Measurements from ENCODE around the gene ADGRD2.

Gene ADGRD2

DNA sequence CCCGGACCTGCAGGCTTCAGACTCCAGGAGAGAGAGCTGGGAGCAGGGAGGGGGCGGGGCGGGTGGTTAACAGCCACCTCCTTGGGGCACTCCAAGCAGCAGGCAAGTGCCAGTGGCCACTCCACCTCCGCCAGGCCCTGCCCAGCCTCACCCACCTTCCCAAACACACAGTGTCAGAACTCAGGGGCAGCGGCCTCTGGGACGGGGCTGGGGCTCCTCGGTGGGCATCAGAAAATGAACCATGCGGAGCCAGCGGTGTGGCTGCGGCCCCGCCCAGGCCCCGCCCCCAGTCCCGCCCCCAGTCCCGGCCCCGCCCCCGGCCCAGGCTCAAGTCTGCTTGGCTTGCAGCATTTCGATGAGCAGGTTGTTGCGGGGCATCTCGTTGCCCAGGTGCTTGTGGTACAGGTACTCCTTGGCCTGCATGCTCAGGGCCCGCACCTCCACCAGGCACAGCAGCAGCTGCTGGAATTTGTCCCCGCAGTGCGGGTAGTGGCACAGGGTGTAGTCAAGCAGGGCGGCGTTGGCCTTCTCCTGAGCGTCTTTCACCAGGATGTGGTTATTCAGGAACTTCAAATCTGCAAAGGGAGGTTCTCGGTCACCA, 32.3 kb downstream of the ADGRD2 start:
- DNase-seq = no peak

DNA sequence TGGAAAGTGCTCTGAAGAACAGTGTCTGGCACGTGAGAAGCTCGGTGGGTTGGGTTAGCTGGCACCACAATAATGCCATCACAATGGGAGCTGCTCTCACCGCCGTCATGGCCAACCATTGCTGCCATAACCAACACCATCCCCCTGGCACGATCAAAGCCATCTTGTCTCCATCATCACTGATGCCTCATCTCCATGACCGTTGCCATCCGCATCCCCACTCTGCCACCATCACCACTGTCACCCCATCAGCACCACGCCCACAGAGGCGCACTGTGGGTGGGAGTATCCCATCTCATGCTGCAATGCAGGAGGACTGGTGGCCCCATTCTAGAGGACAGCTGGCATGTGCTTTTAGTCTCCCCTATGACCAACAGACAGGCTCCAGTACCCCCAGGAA, 33.2 kb downstream of the ADGRD2 start:
- DNase-seq = no peak

DNA sequence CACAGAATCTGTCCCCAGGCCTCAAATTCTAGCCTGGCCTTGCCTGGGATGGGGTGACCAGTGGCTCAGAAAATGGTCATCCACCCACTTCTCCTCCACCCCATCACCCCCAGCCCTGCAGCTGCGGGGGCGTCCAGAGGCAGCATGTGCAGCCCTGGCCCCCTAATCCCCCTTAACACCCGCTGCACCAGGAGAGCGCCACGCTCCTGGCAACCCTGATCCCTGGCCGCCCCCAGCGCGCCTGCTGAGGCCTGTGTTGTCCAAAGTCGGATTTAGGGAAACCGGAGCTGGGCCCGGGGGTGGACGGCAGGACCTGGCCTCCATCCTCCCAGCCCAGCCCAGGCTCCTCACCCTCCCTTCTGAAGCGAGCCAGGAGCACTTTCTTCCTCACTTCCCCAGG, 35.0 kb downstream of the ADGRD2 start:
- no peak for DNase-seq

DNA sequence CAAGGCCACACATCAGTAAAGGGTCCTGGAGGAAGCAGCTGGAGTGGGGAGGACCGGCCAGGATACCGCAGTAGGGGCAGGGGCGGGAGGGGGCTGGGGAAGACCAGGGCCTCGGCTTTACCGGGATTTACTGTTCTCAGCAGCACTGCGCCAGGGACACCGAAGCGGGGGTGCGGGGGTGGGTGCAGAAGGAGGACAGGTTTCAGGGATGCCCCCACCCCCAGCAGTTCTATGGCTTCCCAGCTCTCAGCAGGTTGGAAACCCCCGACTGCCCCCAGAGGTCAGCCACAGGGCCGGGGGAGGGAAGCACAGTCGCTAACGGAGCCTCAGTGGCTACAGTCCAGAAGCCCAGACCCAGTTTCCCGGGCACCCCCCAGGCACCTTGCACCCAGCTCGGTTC, 35.7 kb downstream of the ADGRD2 start:
- no peak for DNase-seq

DNA sequence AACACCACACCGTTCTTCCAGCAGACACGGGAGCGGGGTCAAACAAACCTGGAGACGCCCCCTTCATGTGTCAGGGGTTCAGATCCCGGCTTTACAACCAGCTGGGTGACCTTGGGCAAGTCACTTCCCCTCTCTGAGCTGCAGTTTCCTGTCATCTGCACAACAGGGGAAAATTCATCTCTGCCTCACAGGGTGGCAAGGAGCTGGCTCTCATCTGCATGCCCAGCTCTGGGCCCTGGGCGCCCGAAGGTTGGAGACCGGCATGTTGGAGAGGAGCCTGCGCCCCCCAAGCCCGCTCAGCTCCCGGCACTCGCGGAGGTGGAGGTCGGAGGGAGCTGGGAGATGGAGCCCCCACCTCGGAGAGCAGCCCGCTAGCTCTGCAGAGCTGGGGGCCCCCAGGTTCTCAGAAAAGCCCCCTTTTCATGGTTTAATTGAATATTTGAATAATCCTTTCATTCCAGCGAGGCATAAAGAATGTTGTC, 36.6 kb downstream of the ADGRD2 start:
- no peak for DNase-seq

DNA sequence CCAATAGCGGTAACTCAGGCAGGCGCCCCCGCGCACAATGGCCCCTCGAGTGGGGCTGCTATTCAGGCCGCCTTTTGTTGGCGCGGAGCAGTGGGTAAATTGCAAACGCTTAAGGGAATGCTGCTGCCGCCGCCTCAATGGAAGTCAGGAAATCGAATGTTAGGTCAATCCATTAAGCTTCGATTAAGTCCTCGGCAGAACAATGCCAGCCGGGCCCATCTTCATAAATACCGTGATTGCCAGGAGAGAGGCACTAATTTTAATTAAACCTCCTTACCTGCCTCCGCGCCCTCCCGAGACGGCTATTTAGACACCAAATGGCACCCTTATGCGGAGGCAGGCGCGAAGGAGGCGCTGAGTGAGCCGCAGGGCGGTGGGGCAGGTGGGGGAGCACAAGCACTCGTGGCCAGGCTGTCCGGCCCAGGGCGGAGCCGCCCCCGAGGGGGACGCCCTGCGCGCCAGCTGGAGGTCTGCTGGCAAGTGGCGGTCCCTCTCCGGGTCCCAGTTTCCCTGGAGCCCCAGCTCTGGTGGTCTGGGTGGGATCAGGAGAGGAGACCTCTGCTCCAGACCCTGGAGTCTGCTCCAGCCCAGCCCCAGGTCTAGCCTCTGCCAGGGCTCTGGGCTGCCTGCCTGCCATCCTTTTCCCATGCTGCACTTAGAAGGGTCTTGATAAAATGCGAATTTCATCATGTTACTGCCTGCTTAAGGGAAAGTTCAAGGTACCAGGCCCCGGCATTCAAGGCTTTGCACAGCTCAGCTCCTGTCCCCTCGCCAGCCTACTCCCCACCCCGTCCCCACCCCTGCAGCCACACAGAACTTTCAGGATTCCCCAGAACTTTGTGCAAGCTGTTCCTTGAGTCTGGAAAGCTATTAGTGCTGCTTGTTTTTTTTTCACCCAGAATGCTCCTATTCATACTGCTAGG, 37.3 kb downstream of the ADGRD2 start:
- DNase-seq = no peak

DNA sequence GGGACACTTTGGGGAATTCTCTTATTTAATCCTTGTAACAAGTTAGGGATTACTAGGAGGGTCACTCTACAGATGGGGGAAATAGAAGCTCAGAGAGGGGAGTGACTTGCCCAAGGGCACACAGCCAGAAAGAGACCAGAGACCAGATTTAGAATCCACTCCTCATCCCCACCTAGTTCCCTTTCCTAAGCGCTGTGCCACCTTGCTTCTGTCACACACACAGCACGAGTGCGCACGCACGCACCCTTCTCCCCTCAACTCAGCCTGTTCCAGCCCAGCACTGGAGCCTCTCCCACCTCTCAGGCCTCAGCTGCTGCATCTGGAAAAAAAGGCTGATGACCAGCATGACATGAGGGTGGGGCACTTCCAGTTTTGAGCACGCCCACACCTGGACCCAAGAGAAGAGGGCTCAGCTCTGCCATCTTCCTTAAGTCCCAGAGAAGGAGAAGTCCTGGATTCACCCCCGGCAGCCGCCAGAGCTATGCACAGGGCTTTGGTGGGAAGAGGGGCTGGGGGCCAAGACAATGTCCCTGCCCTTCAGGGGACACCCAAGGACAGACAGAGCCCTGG, 38.5 kb downstream of the ADGRD2 start:
- DNase-seq = no peak

DNA sequence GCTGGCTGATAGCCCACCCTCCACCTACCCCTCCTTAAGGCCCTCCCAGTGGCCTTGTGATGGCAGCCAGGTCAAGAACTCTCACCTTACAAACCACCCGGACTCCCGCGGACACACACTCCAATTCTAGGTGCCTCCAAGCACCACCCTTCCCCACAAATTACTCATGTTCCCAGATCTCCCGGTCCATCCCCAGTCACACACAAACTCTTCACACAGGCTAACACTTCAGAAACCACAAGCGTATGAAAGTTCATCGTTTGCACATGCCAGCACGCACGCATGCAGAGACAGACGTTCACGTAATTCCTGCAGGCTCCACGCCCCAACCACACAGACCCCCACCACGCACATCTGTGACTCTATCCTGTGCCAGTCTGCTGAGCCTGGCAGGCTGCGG, 39.0 kb downstream of the ADGRD2 start:
- no peak for DNase-seq

DNA sequence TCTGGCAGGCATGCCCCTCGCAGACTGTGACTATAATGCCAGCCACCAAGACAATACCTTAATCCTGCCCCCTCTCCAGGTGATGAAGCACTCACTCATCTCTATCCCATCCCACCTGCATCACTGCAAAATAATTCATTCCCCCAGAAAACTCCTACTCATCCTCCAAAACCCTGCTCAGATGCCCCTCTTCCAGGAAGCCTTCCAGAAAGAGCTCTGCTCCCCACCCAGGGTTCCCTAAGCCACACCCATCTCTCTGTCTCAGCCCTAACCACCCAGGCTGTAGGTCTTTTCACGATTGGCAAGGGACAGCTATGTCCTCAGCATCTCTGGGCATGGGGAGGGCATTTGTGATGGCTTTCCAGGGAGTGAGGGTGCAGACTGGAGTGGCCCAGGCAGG, 39.8 kb downstream of the ADGRD2 start:
- no peak for DNase-seq

DNA sequence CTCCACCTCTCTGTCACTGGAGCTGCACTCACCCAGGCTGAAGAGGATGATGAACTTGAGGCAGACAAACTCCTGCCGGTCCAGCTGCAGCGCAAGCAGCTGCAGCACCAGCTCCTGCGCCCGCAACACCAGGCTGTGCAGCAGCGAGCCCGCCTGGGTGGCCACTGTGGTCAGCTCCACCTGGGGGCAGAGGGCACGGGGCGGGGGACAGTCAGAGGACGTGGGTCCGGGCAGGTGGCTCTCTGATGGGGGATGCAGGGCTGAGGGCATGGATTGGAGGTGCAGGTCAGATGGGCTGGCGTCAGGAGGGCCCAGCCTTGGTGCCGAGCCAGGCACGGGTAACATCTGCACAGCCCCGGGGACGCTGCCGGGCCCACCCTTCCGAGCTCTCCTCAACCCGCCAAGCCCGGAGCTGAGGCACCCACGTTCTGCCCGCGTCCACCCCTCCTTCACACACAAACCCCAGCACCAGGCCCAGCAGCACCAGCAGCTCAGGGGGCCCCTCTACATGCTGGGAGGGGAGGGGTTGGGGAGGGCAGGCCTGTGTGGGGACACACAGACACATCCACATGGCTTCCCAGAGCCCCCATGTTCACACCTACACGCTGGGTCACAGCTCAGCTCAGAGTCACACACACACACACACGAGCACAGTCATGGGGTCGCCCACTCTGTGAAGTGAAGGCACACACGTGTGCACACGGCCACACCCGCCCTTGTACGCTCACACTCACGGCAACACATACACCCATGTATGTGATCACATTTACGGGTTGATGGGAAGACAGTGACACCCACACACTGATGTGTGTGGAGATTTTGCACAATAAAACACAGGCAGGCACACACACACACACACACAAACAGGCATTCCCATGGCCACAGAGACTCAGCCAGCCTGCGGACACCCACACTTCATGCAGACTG, 41.1 kb downstream of the ADGRD2 start:
- no peak for DNase-seq

DNA sequence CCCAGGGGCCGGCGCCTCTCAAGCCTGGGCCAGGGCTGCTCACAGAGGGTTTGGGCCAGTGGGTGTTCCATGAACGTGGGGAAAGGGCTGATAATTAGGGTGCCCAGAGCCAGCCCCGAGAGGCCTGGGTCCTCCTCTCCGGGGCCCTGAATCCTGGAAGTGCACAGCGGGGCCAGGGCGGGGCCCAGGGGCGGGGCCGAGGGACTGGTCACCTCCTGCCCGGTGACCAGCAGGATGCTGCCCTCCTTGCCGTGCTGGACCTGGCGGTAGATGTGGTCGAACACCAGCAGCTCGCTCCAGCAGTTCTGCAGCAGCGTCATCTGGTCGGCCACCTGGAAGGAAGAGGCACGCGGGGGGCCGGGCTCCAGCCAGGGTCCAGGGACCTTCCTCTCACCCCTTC, 42.6 kb downstream of the ADGRD2 start:
- DNase-seq = no peak

DNA sequence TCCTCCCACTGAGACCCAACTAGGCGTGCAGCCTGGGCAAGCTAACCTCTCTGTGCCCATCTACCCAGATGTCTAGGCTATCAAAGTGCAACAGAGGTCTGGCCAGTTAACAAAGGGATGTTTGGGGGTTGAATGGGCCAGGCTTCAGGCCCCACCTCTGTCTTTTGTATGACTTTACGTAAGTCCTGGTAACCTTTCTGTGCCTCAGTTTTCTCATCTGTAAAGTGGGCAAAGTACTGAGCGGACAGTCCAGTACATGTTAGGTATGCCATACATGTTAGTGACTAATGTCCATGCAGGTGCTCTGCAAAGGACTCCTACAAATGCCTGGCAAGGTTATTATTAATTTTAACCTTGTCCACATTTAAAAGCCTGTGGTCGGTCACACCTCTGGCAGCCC, 43.0 kb downstream of the ADGRD2 start:
- no peak for DNase-seq

DNA sequence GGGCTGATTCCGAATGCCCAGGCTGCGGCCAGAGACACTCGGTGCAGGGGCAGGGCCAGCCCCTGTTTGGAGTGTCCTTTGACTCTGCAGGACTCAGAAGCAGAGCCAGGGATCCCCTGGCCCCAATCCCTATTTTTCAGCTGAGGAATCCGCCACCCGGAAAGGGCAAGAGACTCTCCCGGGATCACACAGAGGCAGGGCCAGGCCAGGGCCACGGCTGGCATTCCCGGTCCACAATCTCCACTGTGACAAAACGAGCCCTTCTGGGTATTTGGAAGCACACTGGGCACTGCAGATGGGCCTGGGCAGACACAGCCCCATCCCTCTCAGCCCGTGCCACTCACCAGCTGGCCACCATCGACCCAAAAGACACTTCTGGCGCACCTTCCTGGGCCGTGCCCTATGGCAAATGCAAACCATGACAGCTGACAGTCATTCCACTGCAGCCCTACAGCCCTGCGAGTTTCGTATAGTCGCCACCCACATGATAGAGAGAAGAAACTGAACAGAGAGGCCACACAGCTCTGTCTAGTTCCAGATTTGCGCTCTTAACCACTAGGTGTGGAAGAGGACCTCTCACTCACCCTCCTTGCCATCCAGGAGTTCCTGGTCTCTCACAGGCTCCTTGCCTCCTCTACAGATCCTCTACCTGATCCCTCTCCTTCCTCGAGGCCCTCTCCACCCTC, 43.7 kb downstream of the ADGRD2 start:
- DNase-seq = no peak

DNA sequence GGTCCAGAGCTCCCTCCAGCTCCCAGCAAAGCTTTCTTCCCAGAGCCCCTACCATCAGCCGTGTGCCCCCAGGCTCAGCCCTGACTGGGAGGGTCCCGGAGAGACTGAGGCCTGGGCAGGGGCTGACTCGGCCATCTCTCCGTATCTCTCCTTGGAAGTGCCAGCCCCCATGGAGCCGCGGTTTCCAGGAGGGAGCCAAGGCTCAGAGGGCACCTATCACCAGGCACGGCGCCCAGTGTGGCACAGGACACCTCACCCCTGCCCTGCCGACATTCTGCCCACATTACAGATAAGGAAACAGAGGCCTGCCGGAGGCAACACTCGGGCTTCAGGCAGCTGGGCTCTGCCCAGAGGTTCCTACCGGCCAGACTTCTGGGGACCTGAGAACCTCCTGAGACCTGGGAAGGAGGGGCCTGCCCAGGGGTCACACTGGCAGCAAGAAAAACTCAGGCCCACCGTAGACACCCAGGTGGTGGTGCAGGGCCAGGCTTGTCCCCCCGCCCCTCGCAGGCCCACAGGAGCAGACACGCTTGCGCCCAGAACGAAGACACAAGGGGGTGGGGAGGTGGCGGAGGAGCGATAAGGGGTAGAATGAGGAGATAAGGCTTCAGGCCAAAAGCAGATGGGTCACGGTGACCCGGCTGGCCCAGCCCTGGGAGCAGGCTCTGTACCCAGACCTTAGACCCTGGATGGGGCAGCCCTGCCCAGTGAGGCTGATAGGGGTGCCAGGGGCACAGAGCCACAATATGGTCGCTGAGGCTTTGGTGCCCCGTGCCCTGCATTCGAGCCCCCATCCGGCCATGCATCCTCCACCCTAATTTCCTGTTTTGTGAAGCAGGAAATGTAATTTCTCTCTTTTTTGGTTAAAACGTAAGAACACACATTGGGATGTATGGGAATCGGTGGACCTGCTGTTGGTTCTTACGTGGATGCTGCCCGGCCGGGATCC, 45.1 kb downstream of the ADGRD2 start:
- DNase-seq = no peak

DNA sequence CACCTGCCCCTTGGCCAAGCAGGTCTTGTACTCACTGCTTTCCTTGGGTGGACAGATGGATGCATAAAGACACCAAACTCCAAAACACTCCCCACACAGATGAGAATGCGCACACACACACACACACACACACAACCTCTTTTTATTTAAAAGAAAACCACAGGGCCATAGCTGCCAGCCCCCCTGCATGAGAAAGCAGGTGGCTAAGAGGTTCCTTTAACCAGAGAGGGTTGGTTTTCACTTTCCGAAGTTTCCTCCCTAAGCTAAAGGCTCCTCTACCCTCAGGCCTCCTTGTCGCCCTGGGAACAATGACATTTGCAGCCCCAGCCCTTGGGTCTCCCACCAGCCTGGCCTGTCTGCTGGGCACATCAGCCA, 45.8 kb downstream of the ADGRD2 start:
- no peak for DNase-seq

DNA sequence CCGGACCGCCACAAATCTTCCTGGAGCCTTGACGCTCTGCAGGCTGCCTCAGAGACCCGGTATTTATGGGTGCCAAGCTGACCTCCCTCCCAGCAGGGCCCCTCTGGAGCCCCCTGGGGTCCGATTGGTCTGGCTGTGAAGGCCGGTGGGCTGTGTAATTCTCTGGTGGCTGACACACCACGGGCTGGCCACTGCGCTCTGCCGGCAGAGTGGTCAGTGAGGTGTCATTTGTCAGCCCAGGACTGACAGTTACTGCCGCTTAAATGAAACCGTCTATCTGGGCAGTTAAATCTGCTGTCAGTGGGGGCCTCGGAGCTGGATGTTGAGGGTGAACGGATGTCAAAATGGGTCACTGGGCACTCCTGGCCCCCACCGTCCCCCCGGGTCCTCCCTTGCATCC, 46.2 kb downstream of the ADGRD2 start:
- no peak for DNase-seq

DNA sequence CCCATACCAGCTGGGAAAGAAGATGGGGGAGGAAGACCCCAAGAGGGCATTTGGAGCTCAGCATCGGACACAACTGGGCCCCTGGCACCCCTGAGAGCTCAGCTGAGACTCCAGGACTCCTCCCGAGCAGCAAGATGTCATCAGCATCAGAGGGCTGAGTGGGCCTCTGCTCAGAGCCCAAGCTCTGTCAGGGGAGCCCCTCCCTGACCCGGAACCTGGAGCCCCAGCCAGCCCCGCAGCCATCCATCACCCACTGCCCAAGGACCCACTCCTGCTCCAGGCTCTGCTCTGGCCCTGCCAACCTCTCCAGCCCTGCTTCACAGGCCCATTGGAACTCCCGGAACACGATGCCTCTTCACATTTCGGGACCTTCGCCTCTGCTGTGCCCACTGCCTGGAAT, 47.2 kb downstream of the ADGRD2 start:
- no peak for DNase-seq

DNA sequence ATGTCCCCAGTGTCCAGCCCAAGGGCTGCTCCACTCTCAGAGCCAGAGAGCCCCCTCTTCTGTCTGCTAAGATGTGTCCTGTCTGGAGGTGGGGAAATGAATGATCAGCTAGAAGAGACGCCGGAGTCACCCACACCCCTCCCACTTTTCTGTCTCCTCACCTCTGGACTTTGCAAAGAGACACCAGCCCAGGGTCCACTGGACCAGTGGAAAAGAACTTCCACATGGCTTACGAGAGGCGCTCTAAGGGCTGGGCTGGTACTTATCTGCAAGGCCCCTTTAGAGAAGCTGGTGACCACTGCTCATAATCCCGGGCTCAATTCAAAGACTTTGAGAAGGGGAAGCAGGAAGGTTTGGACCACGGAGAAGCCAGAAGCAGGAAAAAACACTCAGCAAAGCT, 47.8 kb downstream of the ADGRD2 start:
- DNase-seq = no peak

DNA sequence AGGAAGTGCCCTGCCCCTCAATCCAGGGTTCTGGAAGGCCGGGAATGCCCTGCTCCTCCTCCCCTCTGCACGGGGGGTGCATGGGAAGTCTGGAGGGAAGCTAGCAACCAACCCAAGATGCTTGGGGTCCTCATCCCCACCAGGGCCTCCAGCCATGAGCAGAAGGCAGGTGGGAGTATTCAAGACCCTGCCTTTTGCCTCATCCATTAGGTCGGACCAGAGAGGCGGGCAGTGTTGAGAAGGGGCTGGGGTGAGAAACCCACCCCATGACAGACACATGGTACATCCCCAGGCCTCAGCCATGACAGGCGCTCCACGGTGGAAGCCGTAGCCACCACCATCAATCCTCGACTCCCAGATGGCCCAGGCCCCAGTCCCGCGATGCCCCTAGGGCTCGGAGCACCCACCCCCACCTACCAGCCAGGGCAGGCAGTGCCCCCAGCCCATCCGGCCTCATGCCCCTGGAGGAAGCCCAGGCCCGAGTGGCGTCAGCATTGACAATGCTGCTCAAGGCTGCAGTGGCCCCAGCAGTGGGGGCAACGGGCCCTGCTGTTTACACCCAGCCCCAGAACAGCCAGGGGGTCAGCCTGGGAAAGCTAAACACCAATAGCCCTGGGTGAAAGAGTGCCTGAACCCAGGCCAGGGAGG, 48.4 kb downstream of the ADGRD2 start:
- DNase-seq = no peak

DNA sequence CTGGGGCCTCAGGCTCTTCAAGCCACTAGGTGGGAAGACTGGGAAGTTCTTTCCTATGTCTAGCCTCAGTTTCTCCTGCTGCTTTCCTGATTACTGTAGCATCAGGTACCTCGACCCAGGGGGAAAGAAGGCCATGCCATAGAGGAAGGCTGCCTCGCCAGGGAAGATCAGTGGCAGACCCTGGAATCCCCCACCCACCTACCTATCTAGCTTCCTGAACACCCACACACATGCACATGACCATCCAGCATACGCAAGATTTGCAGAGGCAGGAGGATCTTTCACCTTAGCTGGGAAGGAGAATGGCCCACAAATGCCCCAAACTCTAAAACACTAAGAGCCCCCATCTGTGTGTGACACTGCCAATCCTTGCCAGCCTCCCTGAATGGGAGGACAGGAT, 49.0 kb downstream of the ADGRD2 start:
- no peak for DNase-seq
